Dedifferentiated amniotic fluid mesenchymal stem cell (primary cell): Measurements from ENCODE around the gene ALKBH3.

ENCODE experiments used
- DNase-seq: peaks from one replicate; pipeline ENCODE4 v3.0.0-alpha.2; 2016; ENCODE audit errors: extremely low spot score

ALKBH3 gene

DNA sequence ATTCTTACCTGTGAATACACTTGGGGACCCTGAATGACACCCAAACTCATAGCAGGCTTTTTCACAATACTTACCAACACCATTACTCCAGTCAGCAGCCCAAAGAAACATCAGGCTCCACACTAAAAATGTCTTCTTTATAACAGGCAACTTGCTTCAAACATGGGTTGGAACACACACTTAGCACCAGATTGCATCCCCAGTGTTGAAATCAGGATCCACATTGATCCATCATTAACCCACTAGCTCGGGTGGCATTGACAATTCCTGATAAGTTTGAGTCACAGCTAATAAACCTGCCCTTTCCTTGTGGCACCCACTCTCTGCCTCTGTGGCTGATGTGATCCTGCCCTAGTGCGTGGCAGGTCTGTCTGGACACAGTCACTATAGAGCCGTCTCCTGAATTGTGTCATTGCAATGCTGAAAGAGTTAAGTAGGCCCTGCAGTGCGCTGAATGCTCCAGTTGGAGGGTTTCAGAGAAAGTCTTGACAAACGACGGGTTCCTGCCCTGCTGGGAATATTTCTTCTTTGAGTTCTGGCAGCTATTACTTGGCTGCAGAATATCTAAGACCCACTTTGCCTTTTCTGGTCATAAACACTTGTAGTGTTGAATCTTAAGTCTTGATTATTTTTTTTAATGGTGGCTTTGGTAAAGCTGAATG is 42.2 kb downstream of the ALKBH3 start:
- no peak for DNase-seq

- DNase-seq, result peak; percentile 52
These were observed 42.9 kb downstream of the ALKBH3 start for GRCh38 chr11:43923406-43924111.

DNA sequence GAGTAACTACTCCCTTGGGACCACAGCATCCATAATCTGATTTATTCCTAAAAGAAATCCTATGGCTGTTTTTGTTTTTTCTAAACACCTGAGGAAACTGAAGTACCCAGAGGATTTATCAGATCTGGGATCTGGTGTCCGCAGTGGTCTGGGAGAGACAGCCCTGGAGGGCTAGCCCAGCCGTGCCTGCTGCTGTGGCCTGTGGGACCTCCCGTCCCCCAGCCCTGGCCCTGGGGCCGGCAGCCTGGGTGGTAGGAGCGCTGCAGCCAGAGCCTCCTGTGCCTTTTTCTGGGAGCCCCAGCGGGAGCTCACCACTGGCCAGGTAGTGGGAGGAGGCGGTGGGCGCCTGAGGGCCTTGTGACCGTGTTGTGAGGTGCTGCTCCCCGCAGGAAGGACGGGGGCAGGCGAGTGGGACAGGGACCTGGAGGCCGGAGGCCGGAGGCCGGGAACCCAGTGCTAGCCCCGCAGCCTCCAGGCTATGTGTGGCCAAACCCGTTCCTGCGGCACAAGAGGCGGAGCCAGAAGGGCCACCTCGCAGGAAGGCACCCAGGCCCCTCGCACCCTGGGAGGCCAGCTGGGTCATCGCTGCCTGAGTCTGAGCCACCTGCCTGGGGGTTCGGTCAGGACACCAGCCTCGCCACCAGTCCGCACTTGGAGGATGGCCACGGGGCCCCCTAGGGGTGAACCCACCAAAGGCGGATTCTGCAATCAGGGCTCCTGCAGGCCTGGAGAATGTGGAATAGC is 43.7 kb downstream of the ALKBH3 start:
- no peak for DNase-seq

DNA sequence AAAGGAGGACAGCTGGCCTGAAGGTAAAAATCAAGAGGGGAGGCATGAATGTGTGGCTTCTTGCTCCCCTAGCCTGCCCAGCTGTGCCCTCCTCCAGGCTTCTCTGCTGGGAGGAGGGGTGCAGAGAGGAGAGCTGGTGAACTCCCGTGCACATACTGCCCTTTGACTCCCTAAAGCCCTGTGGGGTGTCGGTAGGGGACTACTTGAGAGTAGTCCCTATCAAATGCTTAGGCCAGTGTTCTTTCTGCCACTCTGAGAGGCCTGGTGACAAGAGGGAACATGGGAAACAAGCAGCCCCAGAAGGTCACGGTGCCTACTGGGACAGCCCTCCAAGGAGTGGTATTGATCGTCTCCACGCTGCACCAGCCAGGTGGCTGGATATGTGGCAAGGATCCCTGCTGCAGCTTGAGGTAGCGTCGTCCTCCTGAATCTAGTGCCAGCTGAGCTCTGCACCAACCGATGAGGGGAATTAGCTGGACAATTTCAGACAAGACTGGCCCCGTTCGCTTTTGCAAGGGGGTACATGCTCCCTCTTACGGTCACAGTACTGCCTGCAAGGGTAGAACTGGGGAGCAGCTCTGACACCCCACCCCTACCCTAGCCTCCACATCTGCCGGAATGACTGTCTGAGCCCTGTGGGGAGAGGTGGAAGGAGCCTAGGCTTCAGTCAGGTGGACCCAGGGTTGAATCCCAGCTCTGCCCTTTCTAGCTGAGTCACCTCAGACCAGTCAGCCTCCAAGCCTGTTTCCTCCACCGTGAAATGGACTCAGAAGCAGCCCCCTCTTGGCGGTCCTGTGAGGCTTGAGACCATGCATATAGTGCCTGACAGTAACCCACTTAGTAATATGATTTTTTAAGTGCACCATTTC is 44.7 kb downstream of the ALKBH3 start:
- DNase-seq, result no peak

GRCh38 chr11:43925932-43926505 is 45.4 kb downstream of the ALKBH3 start:
- DNase-seq, result no peak

DNA sequence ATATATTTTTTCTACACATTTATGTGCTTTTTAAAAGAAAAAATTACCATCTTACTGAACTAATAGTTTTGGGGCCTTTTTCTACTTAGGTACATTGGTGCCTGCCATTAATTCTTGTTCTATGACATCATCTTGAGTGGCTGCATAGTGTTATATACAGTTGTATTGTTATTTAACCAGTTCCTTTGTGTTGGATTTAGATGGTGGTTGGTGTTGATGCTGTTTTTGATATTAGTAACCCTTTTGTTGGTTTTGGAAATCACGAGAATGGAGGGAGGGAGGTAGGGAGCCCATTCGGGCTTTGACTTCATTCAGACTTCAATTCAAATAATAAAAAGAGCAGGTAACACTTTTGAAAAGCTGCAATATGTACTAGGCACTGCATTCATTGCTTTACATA is 46.4 kb downstream of the ALKBH3 start:
- no peak for DNase-seq

DNA sequence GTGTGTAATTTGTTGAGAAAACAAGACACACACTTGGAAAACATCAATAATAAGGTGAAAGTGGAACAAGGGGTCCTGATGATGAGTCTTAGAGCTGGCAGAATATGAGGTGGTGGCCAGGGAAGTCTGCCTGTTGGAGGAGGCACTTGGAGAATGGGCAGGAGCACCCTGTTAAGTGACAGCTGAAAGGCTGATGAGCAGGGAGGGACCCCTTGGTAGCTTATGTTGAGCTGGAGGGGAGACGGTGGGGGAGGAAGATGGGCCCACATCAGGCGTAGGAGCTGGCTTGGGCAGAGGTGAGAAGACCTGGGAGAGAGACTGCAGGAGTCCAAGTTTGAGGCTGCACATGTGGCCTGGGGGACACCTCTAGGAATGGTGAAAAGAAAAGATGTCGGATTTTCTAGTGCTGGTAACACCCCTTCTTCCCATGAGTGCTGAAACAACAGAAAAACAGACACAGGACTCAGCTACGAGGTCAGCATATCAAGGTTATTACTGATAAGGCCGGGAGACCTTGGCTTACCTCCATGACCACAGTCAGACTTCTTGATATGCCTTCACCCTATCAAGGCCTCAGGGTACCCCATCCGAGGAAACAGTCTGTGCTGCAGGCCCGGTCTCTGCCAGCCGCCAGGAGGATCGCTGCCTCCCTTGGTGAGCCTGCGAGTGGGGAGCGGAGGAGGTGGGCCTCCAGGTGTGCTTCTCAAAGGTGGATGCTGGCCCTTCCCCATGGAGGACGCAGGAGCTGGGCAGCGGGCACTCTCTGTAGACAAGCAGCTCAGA is 47.5 kb downstream of the ALKBH3 start:
- no peak for DNase-seq

GRCh38 chr11:43928721-43929120 is 48.1 kb downstream of the ALKBH3 start:
- DNase-seq, result no peak

DNA sequence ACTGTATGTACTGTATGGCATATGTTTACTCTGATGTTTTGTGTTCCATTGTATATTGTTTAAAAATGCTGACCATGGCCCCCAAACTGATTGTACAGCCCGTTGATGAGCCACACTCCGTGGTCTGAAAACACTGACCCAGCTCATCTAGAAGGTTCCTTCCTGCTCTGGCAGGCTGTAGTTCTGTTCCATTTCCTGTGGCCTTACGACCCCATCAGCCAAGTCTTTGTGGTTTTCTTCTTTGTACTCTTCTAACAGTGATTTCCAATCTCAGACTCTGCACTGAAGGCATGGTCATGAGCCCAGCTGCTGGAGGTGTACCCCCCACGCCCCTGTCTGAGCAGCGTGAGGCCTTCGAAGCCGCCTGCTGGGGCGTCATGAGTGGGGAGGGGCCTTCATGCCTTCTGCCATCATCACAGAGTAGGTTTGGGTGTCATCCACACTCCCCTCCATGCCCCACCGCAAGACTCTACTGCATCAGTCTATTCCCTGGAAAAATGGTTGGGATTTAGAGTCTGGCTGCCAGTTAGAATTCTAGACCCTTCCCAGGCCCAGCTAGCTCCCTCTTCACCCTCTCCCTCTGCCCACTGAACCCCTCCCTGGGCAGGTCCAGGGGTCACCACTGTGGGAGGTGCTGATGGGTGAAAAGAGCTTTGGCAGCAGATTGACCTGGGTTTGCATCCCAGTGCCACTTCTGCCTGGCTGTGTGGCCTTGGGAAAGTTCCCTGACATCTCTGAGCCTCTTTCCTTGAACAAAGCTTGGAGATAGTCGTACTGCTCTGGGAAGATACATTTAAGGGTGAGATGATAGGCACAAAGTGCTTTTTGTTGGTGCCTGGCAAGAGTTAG is 50.5 kb downstream of the ALKBH3 start:
- DNase-seq, result no peak

DNA sequence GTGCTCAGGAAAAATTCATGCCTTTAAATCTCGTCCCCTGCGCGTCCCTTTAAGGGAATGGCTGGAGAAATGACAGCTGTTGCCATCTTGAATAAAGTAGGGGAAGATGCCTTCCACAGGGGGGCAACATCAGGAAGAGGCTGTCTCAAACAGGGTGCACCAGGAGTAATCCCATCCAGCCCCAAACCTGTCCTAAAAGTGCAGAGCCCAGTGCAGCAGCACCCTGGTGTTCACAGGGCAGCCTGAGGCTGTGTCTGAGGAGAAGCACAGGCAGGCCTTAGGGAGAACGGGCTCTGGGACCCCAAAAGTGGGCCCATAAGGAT is 51.0 kb downstream of the ALKBH3 start:
- no peak for DNase-seq

DNA sequence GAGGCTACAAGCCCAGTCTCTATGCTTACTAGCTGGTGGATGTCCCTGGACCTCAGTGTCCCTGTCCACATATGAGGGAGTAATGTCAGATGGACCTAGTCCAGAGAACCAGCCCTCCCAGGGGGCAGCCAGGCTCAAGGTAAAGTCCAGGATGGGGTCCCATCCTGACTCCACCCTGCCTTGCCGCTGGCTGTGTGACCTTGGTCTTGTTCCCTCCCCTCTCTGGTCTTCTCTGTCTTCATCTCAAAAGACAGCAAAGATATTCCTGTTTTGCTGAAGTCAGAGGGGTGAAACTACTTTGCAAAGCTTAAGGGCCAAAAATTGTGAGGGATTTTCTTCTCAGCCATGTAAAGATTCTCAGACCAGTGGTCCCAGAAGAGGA is 52.6 kb downstream of the ALKBH3 start:
- no peak for DNase-seq

DNA sequence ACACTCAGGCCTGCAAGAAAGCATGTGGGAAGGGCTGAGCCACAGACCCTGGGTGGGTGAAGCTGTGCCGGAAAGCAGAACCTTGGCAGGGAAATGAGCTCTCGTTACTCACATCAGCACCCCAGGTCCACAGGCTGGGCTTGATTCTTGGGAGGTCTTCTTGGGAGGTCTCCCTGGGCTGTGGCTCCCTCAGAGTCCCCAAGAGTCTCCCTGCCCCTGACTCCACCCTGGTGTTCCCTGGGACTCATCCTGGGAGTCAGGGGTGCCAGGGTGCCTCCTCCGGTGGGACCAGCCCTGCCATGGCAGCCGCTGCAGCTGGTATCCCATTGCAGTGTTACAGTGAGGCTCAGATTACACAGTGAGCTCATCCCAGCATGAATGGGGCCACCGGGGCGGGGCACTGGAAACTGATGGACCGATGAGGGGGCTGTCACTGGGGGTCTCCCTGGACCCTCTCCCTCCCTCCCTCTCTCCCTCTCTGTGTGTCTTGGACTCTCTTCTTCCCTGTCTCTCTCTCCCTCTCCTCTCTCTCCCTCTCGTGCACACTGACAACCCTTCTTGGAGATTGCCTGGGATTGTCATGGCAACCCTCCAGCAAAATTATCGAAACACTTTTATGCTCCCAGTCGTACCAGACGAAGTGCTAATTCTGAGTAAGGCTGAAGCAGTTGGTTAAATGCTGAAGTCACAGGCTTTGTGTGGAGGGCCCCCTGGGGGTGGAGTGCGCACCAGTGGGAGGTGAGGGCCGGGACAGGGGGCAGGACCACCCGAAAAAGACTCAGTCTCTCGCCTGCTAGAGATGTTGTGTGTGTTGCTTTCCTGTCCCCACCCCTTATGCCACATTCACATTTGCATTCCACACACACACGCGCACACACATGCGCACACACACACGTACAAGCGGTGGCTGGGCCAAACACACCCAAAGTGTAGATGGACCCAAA is 53.2 kb downstream of the ALKBH3 start:
- DNase-seq, result no peak

DNA sequence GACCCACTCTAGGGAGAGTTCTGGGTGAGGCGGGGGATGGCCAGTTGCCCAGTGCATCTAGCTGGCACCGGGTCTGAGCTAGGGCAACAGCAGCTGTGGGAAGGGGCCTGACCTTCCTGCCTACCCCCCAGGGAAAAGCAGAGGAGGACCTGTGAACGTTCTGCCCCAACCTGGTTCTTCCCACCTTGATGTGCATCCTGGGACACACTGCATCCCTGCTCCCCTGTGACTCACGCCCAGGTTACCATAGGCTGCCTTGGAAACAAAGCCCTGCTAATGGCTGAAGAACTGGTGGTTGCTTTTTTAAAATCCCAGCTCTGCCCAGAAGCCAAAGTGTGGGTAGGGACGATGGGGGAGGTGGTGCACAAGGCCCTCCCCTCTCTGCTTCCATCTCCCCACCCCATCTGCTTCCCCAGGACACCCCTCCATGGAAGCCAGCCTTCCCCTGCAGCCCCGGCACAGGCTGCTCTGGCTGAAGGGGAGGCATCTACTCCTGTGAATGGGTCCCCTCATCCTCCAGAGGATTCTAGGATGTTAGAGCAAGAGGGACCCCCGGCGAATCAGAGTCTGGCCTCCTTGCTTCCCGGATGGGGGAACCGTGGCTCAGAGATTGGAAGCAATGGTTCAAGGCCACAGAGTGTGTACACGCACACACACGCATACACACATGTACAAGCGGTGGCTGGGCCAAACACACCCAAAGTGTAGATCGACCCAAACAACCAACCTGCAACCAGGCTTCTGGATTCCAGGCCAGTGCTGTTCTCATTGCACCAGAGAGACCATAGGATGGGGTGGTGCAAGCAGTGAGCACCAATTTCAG is 54.2 kb downstream of the ALKBH3 start:
- no peak for DNase-seq

DNA sequence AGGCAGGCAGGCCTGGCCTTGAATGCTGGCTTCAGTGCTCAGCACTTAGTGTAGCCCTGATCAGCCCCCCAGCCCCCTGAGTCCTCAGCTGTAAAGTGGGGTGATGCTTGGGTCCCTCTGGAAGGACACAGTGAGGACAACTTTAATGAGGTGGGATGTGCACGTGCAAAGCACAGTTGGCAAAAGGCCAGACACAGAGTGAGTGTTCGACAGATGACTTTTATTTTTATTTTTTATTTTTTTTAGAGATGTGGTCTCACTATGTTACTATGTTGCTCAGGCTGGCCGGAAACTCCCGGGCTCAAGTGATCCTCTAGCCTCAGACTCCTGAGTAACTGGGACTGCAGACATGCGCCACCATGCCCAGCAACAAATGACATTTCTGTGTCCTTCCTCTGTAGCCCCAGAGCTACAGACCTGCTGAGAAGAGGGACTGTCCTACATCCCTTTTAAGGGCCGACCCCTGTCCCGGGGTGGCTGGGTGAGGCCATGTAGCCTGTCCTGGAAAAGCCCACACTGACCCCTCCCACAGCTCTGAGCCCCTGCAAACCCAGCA is 54.9 kb downstream of the ALKBH3 start:
- no peak for DNase-seq

- no peak for DNase-seq
These were observed 55.4 kb downstream of the ALKBH3 start for GRCh38 chr11:43936076-43936475.

DNA sequence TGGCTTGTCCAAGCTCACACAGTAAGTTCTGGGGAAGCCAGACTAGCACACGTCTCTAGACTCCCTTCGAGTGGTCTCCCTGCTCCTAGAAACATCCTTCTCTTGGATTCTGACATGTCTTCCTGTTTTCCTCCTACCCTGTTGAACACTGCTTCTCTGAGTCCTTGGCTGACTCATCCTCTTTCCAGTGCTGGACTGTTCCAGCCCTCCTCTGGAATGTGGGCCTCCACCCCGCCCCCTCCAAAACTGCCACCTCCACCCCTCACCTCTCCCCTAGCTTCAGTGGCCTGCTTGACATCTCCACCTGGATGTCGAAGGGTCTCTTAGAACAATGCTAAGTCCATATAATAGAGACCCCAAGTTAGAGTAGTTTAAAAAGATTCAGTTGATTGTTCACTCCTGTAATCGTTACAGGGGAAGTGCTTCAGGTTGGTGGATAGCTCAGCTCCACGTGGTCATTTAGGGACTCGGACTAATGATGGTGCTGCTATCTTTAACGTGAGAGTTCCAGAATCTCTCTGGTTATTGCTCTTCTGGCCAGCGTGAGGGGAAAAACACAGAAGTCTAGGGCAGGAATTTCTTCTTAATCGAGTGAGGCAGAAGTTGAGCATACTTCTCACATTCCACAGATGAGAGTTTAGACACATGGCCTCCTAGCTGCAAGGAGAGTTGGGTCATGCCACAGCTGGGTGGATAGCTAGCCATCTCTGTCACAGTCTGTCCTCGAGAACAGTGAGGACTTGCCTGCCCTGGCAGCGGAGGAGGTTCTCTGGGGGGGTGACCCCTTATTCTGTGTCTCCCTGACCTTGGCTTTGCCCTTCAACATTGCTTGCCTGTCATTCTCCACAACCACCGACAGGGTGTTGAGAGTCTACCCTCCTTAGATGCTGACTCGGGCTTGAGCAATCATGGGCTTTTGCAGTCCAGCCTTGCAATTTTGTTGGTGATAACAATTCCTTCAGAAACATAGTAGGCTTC is 57.1 kb downstream of the ALKBH3 start:
- no peak for DNase-seq
